HS-27A (cell line): ENCODE results near the gene HIVEP3.

Experiments
- DNase-seq: peaks from one replicate; pipeline ENCODE4 v3.0.0-alpha.2; 2012; ENCODE audit warnings: low read depth, missing footprints

HIVEP3 gene

DNA sequence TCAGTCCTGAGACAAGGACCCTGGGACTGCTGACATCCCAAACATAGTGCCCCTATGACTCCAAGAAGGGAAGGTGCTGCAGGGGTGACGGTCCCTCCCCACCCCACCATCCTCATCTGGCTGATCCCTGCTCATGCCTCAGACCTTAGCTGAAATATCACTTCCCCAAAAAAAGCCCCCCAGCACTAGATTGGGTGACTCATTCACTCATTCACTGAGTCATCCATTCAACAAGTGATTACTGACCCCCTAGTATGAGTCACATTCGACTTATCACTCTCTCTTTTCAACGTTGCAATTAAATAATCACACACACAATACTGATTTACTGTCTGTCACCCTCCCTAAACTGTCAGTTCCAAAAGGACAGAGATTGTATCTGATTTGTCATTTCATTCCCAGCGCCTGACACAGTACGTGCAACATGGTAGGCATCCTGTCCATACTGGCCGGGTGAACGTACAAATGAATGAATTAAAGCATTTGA lies 48.6 kb downstream of the HIVEP3 start:
- DNase-seq: peak; percentile 63

DNA sequence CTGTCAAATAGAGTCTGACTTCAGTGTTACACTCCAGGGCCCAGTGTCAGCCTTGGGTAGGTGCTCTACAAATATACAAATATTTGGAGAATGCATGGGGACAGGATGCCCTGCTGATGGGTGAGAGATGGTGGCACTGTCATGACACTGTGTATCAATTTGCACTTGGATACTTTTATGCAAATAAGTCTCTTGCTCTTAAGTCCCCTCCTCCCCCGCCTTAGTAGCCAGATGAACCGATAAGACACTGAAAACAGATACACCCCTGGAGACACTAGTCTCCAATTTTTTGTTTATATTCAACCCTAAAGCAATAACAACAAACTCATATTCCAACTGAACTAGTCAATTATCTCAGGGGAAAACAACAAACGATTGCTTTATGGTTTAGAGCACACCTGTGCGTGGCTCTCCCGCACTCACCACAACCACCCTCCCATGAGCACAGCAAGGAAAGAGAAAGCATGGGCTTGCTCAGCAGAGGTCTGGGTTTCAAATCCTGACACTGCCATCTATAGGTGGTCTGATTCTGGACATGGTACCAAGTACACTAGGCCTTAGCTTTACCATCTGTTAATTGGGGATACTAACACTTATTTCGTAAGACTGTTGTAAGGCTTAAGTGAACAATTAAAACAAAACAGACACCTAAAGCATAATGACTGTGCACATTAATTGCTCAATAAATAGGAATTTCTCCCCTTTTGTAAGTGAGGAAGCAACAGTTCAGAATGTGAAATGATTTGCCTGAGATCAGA lies 50.3 kb downstream of the HIVEP3 start:
- no peak for DNase-seq

DNA sequence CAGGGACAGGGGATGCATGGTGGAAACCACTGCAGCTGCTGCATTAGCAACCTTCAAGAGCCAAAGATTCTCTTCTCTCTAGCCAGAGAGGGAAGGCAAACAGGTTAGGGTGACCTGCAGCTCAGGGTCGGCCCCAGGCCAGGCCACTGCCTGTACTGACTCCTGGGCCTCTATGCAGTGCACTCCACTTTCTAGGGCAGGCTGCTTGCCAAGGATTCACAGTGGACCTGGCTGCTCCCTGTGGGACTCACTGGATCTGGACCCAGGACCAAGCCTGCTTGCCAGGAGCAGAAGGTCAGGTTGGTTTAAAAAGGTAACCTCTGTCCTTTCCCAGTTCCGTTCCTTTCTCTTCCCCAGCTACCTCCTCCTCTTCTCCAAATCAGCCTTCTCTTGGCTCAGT lies 52.4 kb downstream of the HIVEP3 start:
- no peak for DNase-seq

GRCh38 chr1:41864471-41865040 lies 54.2 kb downstream of the HIVEP3 start:
- no peak for DNase-seq

GRCh38 chr1:41863718-41864117 lies 55.0 kb downstream of the HIVEP3 start:
- no peak for DNase-seq

DNA sequence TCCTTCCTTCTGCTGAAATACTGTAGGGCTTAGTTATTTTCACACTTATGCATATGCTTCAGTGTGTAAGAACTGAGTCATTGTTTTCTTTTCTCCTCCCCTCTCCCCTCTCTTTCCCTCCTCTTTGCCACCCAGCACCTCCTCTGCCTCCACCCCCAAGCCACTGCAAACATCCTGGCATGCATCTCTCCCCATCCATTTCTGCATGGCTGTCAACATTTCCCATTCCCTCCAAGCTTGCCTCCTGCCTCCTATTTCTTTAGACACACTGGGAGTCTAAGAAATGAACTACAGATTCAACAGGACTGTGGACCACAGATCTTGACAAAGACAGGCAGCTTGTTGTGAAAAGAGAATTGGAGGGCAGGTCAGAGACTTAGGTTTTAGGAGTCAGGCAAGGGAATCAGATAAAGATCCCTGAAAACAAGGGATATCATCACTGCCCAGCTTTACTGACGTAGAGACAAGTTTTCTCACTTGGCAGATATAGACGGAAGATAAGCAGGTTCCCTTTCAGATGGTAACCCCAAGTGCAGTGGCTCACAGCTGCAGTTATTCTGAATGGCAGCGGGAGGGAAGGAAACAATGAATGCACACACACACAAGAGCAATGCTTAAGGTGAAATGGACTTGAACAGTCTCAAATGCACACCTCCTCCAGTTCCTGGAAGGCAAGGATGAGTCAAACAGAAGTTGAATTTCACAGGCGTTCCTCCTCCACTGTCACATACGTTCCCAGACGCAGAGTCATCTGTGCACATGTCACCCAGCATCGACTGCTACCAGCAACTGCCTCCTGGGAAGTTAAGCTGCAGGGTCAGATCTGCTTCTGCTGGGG lies 56.1 kb downstream of the HIVEP3 start:
- peak; percentile 88 for DNase-seq

GRCh38 chr1:41861535-41862383 lies 57.0 kb downstream of the HIVEP3 start:
- no peak for DNase-seq

DNA sequence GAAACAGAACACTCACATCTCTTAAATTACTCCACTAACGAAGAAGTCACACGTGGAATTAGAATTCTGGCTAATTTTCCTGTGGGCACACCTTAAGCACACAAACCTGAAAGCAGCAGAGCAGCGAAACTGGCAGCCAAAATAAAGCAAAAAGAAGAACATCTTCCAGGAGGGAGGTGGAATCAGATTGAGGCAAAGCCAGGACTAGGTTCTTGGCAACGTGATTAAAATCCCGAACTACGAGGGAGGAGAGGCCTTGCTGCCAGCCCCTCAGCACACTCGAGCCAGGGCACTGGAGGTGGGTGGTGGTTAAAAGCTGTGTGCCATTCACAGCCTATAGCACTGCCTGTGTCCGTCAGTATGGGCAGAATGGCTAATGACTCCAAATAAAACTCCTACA lies 58.0 kb downstream of the HIVEP3 start:
- DNase-seq: no peak

DNA sequence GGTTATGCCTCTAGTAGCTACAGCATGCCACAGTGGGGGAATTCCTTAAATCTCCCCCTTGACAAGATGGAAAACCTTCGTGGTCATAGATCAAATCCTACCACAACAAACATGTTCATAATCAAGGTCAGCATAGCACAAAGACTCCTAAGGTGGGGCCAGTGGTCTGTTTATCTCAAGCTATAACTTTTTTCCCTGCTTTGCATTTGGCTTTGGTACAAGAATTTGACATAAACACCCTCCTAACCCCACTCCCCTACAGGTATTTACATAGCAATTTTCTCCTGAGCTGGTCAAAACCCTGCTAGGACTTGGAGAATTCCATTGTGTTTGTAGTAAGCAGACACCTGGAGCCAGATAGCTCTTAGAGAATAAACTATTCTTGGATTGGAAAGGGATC lies 58.5 kb downstream of the HIVEP3 start:
- DNase-seq: no peak

GRCh38 chr1:41859686-41860085 lies 59.0 kb downstream of the HIVEP3 start:
- DNase-seq: no peak

GRCh38 chr1:41856944-41857285 lies 61.8 kb downstream of the HIVEP3 start:
- no peak for DNase-seq

DNA sequence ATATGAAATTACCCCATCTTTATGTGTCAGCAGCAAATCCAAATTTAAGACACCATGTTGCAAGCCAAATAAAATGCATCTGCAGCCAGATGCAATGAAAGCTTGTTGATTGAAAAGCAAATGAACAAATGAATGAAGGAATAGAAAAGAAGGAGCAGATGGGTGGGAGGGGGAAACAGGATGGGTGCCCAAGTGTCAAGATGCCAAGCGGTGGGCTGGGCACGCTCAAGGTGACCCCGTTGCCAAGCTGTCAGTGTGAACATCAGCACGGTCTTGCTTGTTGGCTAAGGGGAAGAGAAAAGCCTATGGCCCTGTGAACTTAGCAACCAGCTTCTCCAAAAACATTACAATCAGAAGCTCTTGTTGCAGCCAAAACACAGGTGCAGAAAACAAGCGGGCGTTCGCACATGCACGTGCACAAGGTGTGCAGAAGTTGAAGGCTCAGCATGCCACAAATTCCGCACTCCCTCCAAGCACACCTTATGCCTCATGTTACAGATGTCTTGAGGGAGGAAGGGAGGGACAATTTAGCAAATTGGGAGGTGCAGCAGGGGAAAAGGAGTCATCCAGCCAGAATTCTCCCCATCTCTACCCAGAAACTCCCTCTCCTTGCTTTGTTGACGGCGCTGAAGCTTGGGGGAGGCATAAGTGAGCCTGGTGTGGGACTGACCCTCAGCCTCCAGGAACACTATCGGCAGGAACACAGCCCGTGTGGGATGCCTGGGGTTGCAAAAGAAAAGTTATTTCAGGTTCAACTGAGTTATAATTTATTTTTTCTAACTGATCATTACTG lies 62.4 kb downstream of the HIVEP3 start:
- DNase-seq: no peak

- DNase-seq: no peak
Observed at GRCh38 chr1:41855713-41856112, 63.0 kb downstream of the HIVEP3 start.

- no peak for DNase-seq
Observed at GRCh38 chr1:41853907-41854306, 64.8 kb downstream of the HIVEP3 start.

- DNase-seq: no peak
Observed at GRCh38 chr1:41852091-41852490, 66.6 kb downstream of the HIVEP3 start.

GRCh38 chr1:41851589-41851988 lies 67.1 kb downstream of the HIVEP3 start:
- no peak for DNase-seq

DNA sequence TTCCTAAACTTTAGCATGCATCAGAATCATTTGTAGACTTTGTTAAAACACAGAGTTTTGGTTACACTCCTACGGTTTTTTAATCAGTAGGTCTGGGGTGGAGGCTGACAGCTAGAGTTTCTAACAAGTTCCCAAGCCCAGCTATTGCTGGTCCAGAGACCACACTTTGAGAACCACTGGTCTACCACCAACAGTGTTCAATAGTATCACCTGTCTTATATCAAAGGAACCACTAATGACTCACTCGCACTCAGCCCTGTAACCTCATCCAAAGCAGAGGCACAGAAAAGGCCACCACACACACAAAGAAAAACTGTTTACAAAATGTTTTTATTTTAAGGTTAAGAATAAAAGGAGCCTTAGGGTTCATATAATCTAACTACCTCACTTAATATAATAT lies 68.7 kb downstream of the HIVEP3 start:
- DNase-seq: no peak

- DNase-seq: no peak
Observed at GRCh38 chr1:41849211-41849759, 69.4 kb downstream of the HIVEP3 start.

GRCh38 chr1:41848216-41848952 lies 70.3 kb downstream of the HIVEP3 start:
- DNase-seq: no peak

DNA sequence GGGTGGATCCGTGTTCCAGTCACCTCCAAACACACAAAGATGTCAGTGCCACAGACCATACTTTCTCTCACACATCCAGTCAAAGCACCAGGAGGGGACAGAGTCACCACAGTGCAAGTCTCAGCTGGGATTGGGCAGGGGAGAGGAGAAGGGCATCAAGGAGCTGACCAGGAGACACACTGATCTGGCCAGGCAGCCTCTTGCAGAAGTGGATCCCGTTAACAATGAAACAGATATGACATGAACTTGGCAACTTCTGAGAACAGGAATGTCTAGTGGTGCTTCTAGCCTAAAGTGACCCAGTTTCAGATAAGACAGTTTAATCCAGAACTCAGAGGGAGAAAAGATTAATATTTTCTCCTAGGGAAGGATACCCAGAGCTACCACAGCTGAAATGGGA lies 71.0 kb downstream of the HIVEP3 start:
- no peak for DNase-seq
